HepG2 (cell line): ENCODE data around the gene EIF4E1B. TPM values are rescaled to one million over a fixed set of nuclear protein-coding genes. Genes with fewer than 3 reads are reported as not detected.
A peak's percentile ranks its signal among the peaks of the same experiment; 100 is the strongest.

ENCODE experiments used
- ARNT2 ChIP-seq: sonication (generic); formaldehyde crosslinking; IDR thresholded peaks from 2 replicates; pipeline ENCODE4 v1.8.0; 2022; ENCODE audit warnings: mild to moderate bottlenecking, low read depth, missing genetic modification reagents, moderate library complexity
- CCDC6 ChIP-seq: sonication (generic); formaldehyde crosslinking; IDR thresholded peaks from 2 replicates; pipeline ENCODE4 v1.8.1; 2022; ENCODE audit warnings: mild to moderate bottlenecking, missing genetic modification reagents, moderate library complexity
- ELF1 ChIP-seq: sonication (generic); formaldehyde crosslinking; IDR thresholded peaks from 2 replicates; pipeline ENCODE4 v1.4.0; 2020; ENCODE audit warnings: missing genetic modification reagents
- EZH2 ChIP-seq: conservative IDR thresholded peaks from 2 replicates; pipeline ENCODE4 v1.6.1; 2012; ENCODE audit warnings: mild to moderate bottlenecking, low read depth, low read length, moderate library complexity
- HHEX ChIP-seq: IDR thresholded peaks from 2 replicates; pipeline ENCODE4 v1.6.1; 2016; ENCODE audit warnings: control low read depth
- HMGA1 ChIP-seq: sonication (generic); formaldehyde crosslinking; conservative IDR thresholded peaks from 2 replicates; pipeline ENCODE4 v1.4.0; 2020; ENCODE audit warnings: missing genetic modification reagents
- JUN ChIP-seq: sonication (generic); formaldehyde crosslinking; IDR thresholded peaks from 2 replicates; pipeline ENCODE4 v1.4.0; 2020; ENCODE audit warnings: mild to moderate bottlenecking, missing genetic modification reagents
- KAT7 ChIP-seq: IDR thresholded peaks from 2 replicates; pipeline ENCODE4 v1.6.1; 2018; ENCODE audit warnings: borderline replicate concordance, missing compliant biosample characterization
- KLF12 ChIP-seq: sonication (generic); formaldehyde crosslinking; IDR thresholded peaks from 2 replicates; pipeline ENCODE4 v1.4.0; 2020; ENCODE audit warnings: missing genetic modification reagents, borderline replicate concordance
- KLF6 ChIP-seq: IDR thresholded peaks from 2 replicates; pipeline ENCODE4 v1.8.0; 2016; ENCODE audit warnings: missing biosample characterization, missing genetic modification reagents
- MED13 ChIP-seq: sonication (generic); formaldehyde crosslinking; IDR thresholded peaks from 2 replicates; pipeline ENCODE4 v1.5.0; 2020; ENCODE audit warnings: missing genetic modification reagents
- MED8 ChIP-seq: sonication (generic); formaldehyde crosslinking; IDR thresholded peaks from 2 replicates; pipeline ENCODE4 v1.8.1; 2023; ENCODE audit warnings: mild to moderate bottlenecking, missing genetic modification reagents; ENCODE audit not compliant: insufficient replicate concordance
- MTF2 ChIP-seq: sonication (generic); formaldehyde crosslinking; IDR thresholded peaks from 2 replicates; pipeline ENCODE4 v1.5.0; 2020; ENCODE audit warnings: missing genetic modification reagents, borderline replicate concordance
- NFIC ChIP-seq: IDR thresholded peaks from 2 replicates; pipeline ENCODE4 v1.6.1; 2012; ENCODE audit warnings: mild to moderate bottlenecking, low read length, inconsistent platforms
- RCOR2 ChIP-seq: IDR thresholded peaks from 2 replicates; pipeline ENCODE4 v1.6.1; 2016; ENCODE audit warnings: missing biosample characterization, missing genetic modification reagents
- SAP130 ChIP-seq: IDR thresholded peaks from 2 replicates; pipeline ENCODE4 v1.6.1; 2016; ENCODE audit warnings: low read depth
- TBX2 ChIP-seq: sonication (generic); formaldehyde crosslinking; IDR thresholded peaks from 2 replicates; pipeline ENCODE4 v1.5.0; 2020; ENCODE audit warnings: missing genetic modification reagents, mild to moderate bottlenecking, borderline replicate concordance
- TEAD3 ChIP-seq: optimal IDR thresholded peaks from 2 replicates; pipeline ENCODE3; 2016; ENCODE audit warnings: borderline replicate concordance
- ZFAT ChIP-seq: sonication (generic); formaldehyde crosslinking; conservative IDR thresholded peaks from 2 replicates; pipeline ENCODE4 v1.8.1; 2023; ENCODE audit warnings: missing genetic modification reagents, inconsistent platforms
- ZKSCAN8 ChIP-seq: IDR thresholded peaks from 2 replicates; pipeline ENCODE4 v1.6.1; 2016; ENCODE audit warnings: borderline replicate concordance, missing genetic modification reagents, missing compliant biosample characterization
- ZNF256 ChIP-seq: sonication (generic); formaldehyde crosslinking; conservative IDR thresholded peaks from 2 replicates; pipeline ENCODE4 v1.4.0; 2020; ENCODE audit warnings: missing genetic modification reagents
- ZNF598 ChIP-seq: sonication (generic); formaldehyde crosslinking; IDR thresholded peaks from 2 replicates; pipeline ENCODE4 v1.5.1; 2020; ENCODE audit warnings: mild to moderate bottlenecking, missing genetic modification reagents, borderline replicate concordance
- ZNF674 ChIP-seq: sonication (generic); formaldehyde crosslinking; IDR thresholded peaks from 2 replicates; pipeline ENCODE4 v1.5.0; 2020; ENCODE audit warnings: low read depth, mild to moderate bottlenecking, missing genetic modification reagents
- ZSCAN29 ChIP-seq: sonication (generic); formaldehyde crosslinking; conservative IDR thresholded peaks from 2 replicates; pipeline ENCODE4 v1.4.0; 2020; ENCODE audit warnings: mild to moderate bottlenecking, missing genetic modification reagents
- polyA plus RNA-seq, 8 experiments: library from polyadenylated mRNA; depleted of rRNA in 3 of 8; stranded (reverse) in 7 of 8; unstranded in 1 of 8; fragments of >200 nt; fragmentation: Illumina TruSeq in 4 of 8; extraction: Trizol in 4 of 8; gene quantifications; 2 replicates each; pipeline versions ENCODE4 v1.2.1 to v1.2.3, GENCODE V29; 2011 to 2016; ENCODE audit warnings: low read depth in 4 of 8, missing spikeins in 1 of 8, mixed read lengths in 1 of 8; ENCODE audit not compliant: insufficient read depth in 1 of 8
- total RNA-seq, 5 experiments: library from RNA; depleted of rRNA; stranded (reverse); fragments of >200 nt; fragmentation: Illumina TruSeq; extraction: Trizol; gene quantifications; 2 replicates each; pipeline ENCODE4 v1.2.3, GENCODE V29; 2016; ENCODE audit warnings: low read depth in 1 of 5
- TF ChIP-seq, protein P1 (sequence below): sonication (generic); IDR thresholded peaks from 2 replicates; pipeline ENCODE4 v1.6.1; 2016; ENCODE audit warnings: low read depth, borderline replicate concordance
- TF ChIP-seq, protein P2 (sequence below): IDR thresholded peaks from 2 replicates; pipeline ENCODE4 v1.6.1; 2016; ENCODE audit warnings: missing genetic modification reagents, missing compliant biosample characterization
- TF ChIP-seq, protein P3 (sequence below): sonication (generic); formaldehyde crosslinking; IDR thresholded peaks from 2 replicates; pipeline ENCODE4 v1.8.0; 2022; ENCODE audit warnings: mild to moderate bottlenecking, missing genetic modification reagents, moderate library complexity
- TF ChIP-seq, protein P4 (sequence below): sonication (generic); formaldehyde crosslinking; IDR thresholded peaks from 2 replicates; pipeline ENCODE4 v1.4.0; 2020; ENCODE audit warnings: missing genetic modification reagents
- TF ChIP-seq, protein P5 (sequence below): IDR thresholded peaks from 2 replicates; pipeline ENCODE4 v1.6.1; 2018; ENCODE audit warnings: missing genetic modification reagents, mild to moderate bottlenecking, missing compliant biosample characterization

Gene EIF4E1B
- total and polyA plus RNA-seq, 2 of the 13 experiments (the other 11 are each of a cell fraction or from before 2014, with no cell fraction given): not detected

DNA sequence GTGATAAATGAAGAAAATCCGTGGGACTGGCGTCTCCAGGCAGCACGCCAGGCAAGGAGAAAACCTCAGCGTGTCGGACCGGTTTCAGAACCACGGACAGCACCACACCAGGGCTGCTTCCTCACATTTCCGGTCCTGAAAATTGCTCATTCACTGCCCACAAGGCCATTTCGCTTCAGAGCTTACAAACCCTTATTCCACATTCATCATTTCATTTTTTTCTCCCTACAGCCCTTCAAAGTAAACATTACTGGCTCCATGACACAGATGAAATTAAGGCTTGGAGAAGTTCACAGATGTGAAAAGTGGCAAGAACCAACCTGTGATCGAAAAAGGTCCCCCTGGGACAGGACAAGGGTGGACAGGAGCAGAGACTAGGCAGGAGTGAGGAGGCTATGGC is 19.0 kb upstream of the EIF4E1B start (continued):
- TF ChIP-seq TEAD3 (CRISPR knock-in tag) (no peak), HHEX (CRISPR knock-in tag) (no peak), ZNF674 (CRISPR knock-in tag) (no peak), KAT7 (no peak), MED13 (CRISPR knock-in tag) (no peak), ZNF256 (peak; percentile 72; the same call in 1 of the 2 replicates), NFIC (no peak), CCDC6 (CRISPR knock-in tag) (no peak), MED8 (no peak), ARNT2 (CRISPR knock-in tag) (0 out of 2 replicates have a peak, but pooled peaks have one; percentile 50), ZKSCAN8 (CRISPR knock-in tag) (0 out of 2 replicates have a peak, but pooled peaks have one; percentile 23), ZSCAN29 (CRISPR knock-in tag) (no peak), ZFAT (no peak), RCOR2 (CRISPR knock-in tag) (no peak), MTF2 (CRISPR knock-in tag) (no peak), ELF1 (CRISPR knock-in tag) (peak; percentile 59), HMGA1 (no peak), TBX2 (CRISPR knock-in tag) (no peak), JUN (CRISPR knock-in tag) (no peak), SAP130 (peak; percentile 94), ZNF598 (CRISPR knock-in tag) (no peak), KLF12 (CRISPR knock-in tag) (no peak), KLF6 (CRISPR knock-in tag) (peak; percentile 97), EZH2 (no peak)
- TF ChIP-seq, protein P1, sequence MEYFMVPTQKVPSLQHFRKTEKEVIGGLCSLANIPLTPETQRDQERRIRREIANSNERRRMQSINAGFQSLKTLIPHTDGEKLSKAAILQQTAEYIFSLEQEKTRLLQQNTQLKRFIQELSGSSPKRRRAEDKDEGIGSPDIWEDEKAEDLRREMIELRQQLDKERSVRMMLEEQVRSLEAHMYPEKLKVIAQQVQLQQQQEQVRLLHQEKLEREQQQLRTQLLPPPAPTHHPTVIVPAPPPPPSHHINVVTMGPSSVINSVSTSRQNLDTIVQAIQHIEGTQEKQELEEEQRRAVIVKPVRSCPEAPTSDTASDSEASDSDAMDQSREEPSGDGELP: no peak
- TF ChIP-seq, protein P2, sequence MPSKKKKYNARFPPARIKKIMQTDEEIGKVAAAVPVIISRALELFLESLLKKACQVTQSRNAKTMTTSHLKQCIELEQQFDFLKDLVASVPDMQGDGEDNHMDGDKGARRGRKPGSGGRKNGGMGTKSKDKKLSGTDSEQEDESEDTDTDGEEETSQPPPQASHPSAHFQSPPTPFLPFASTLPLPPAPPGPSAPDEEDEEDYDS (CRISPR knock-in tag): peak; percentile 42; the same call in 1 of the 2 replicates
- TF ChIP-seq, protein P3, sequence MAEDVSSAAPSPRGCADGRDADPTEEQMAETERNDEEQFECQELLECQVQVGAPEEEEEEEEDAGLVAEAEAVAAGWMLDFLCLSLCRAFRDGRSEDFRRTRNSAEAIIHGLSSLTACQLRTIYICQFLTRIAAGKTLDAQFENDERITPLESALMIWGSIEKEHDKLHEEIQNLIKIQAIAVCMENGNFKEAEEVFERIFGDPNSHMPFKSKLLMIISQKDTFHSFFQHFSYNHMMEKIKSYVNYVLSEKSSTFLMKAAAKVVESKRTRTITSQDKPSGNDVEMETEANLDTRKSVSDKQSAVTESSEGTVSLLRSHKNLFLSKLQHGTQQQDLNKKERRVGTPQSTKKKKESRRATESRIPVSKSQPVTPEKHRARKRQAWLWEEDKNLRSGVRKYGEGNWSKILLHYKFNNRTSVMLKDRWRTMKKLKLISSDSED (CRISPR knock-in tag): no peak
- TF ChIP-seq, protein P4, sequence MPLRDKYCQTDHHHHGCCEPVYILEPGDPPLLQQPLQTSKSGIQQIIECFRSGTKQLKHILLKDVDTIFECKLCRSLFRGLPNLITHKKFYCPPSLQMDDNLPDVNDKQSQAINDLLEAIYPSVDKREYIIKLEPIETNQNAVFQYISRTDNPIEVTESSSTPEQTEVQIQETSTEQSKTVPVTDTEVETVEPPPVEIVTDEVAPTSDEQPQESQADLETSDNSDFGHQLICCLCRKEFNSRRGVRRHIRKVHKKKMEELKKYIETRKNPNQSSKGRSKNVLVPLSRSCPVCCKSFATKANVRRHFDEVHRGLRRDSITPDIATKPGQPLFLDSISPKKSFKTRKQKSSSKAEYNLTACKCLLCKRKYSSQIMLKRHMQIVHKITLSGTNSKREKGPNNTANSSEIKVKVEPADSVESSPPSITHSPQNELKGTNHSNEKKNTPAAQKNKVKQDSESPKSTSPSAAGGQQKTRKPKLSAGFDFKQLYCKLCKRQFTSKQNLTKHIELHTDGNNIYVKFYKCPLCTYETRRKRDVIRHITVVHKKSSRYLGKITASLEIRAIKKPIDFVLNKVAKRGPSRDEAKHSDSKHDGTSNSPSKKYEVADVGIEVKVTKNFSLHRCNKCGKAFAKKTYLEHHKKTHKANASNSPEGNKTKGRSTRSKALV (CRISPR knock-in tag): 0 out of 2 replicates have a peak, but pooled peaks have one; percentile 48
- TF ChIP-seq, protein P5, sequence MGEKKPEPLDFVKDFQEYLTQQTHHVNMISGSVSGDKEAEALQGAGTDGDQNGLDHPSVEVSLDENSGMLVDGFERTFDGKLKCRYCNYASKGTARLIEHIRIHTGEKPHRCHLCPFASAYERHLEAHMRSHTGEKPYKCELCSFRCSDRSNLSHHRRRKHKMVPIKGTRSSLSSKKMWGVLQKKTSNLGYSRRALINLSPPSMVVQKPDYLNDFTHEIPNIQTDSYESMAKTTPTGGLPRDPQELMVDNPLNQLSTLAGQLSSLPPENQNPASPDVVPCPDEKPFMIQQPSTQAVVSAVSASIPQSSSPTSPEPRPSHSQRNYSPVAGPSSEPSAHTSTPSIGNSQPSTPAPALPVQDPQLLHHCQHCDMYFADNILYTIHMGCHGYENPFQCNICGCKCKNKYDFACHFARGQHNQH: peak; percentile 64; the same call in 1 of the 2 replicates
